ENCODE data around the gene EPB41L4A.

The EPB41L4A gene

DNA sequence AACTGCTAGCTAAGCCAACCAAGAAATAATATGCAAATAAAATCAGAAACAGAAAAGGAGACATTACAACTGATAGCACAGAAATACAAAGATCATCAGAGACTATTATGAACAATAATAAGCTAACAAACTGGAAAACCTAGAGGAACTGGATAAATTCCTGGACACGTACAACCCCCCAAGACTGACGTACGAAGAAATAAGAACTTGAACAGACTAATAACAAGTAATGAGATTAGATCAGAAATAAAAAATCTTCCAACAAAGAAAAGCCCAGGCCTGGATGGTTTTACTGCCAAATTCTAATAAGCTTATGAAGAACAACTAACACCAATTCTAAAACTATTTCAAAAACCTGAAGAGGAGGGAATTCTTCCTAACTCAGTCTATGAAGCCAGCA lies 67.9 kb downstream of the EPB41L4A start:
- DNase-seq (ENCODE audit: low spot score): no peak
- TF ChIP-seq, protein P1, sequence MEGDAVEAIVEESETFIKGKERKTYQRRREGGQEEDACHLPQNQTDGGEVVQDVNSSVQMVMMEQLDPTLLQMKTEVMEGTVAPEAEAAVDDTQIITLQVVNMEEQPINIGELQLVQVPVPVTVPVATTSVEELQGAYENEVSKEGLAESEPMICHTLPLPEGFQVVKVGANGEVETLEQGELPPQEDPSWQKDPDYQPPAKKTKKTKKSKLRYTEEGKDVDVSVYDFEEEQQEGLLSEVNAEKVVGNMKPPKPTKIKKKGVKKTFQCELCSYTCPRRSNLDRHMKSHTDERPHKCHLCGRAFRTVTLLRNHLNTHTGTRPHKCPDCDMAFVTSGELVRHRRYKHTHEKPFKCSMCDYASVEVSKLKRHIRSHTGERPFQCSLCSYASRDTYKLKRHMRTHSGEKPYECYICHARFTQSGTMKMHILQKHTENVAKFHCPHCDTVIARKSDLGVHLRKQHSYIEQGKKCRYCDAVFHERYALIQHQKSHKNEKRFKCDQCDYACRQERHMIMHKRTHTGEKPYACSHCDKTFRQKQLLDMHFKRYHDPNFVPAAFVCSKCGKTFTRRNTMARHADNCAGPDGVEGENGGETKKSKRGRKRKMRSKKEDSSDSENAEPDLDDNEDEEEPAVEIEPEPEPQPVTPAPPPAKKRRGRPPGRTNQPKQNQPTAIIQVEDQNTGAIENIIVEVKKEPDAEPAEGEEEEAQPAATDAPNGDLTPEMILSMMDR (IDR thresholded peaks at IDR 0.05; ENCODE audit: extremely low read depth, missing control alignments): no peak

DNA sequence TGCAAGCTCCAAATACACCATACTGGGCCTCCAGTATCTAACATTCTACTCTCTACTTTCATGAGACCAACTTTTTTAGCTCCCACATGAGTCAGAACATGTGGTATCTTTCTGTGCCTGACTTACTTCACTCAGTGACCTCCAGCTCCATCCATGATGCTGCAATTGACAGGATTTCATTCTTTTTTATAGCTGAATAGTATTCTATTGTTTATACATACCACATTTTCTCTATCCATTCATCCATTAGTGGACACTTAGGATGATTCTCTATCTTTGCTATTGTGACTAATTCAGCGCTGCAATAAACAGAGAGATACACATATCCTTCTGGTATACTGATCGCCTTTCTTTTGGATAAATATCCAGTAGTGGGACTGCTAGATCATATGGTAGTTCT lies 68.5 kb downstream of the EPB41L4A start:
- TF ChIP-seq, protein P1 (IDR thresholded peaks at IDR 0.05; ENCODE audit: extremely low read depth, missing control alignments): no peak
- no peak for DNase-seq (ENCODE audit: low spot score)

DNA sequence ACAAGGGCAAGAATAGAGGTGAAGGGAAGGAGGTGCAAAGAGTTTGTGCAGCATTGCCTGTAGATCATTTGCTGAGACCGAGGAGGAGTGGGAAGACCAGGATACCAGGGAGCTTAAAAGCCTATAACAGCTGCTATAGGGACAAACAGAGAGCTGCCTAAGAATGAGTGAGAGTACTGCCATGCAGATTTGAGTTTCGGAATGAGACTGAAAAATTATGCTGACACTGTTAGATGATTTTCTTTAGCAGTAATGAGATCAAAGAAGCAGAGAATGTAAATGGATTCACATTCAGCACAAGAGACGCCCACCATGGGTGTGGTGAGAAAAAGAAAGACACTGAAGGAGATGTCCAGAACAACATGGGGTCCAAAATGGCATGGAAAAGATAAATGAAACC lies 69.7 kb downstream of the EPB41L4A start:
- no peak for DNase-seq (ENCODE audit: low spot score)
- TF ChIP-seq, protein P1 (IDR thresholded peaks at IDR 0.05; ENCODE audit: extremely low read depth, missing control alignments): no peak

DNA sequence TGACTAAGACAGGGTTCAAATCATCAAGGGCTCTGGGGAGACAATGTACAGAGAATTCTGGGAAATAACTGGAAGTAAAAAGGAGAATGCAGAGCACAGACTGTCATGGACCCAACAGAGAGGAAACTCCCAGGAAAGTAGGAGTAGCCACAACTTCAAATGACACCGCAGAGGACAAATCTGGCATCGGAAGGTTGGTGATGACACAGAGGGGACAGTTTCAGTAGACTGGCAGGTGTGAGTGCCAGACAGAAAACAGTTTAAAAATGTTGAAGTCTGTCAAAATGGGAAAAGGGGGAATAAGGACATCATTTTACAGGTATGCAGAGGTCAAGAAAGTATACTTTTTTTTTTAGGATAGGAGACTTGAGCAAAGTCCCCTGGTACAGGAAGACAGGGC lies 70.2 kb downstream of the EPB41L4A start:
- TF ChIP-seq, protein P1 (IDR thresholded peaks at IDR 0.05; ENCODE audit: extremely low read depth, missing control alignments): no peak
- no peak for DNase-seq (ENCODE audit: low spot score)

DNA sequence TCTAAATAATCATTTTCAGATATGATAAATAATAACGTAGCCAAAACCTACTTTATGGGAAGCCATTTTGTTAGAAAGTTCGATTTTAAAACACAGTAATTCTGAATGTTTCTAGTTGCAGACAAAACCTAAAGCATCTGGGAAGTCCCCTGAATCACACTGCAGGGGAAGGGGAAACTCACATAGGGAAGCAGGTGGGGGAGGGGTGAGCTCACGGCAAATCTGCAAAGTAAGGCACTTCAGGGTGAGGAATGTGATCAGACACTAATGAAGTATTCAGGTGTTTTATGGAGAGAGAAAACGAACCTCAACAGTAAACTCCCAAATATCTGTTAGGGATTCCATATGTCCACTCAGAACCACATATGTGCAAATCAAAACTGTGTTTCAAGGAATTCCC lies 70.7 kb downstream of the EPB41L4A start:
- DNase-seq (ENCODE audit: low spot score): no peak
- TF ChIP-seq, protein P1 (IDR thresholded peaks at IDR 0.05; ENCODE audit: extremely low read depth, missing control alignments): no peak

DNA sequence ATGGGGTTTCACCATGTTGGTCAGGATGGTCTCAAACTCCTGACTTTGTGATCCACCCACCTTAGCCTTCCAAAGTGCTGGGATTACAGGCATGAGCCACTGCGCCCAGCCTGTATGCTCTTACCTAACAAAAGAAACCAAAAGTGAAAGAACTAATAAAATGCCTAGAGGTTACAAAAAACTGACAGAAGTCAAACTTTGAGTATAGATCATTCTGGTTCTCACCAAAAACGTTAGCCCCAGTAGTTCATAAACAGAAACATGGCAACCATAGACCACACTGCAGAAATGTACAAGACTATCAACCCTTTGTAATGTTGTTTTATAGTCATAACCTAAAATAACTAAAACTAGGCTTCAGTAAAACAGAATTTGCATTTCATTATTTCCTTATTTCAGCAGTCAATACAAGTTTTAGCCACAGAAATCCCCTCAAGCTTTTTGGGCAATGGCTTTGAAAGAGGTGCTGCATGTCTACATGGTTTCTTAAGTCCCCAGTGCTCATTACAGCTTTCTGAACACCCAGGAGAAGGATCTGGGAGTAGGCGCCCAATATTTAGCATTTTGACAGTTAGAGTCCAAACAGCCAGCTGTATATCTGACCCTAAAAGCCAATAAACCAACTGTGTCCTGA lies 72.5 kb downstream of the EPB41L4A start:
- DNase-seq (ENCODE audit: low spot score): peak; percentile 29
- TF ChIP-seq, protein P1 (IDR thresholded peaks at IDR 0.05; ENCODE audit: extremely low read depth, missing control alignments): no peak

DNA sequence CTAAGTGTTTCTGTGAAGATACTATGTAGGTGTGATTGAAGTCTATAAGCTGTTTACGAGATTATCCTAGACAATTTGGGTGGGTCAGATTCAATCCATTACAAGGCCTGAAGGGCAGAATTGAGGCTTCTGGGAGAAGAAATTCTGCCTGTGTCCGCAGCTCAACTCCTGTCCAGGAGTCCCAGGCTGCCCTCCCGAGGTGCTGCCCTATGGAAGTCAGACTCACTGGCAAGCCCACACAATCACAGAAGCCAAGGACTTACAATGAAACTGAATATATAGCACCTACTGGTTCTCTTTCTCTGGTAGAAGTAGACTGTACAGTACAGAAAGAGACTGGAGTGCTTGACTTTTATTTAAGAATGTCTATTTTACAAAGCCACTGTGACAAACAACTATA lies 74.5 kb downstream of the EPB41L4A start:
- TF ChIP-seq, protein P1 (IDR thresholded peaks at IDR 0.05; ENCODE audit: extremely low read depth, missing control alignments): no peak
- DNase-seq (ENCODE audit: low spot score): no peak

Measured in GM20000 (cell line).